GM18502 (cell line): ENCODE results near the gene PRAMEF11.
"Not testable (repeated sequence)": the region's sequence is repeated elsewhere in the genome, so short reads cannot be mapped to it uniquely, and the experiment has no call there.

ENCODE experiments used
- ATAC-seq: cut with Tn5 transposase; IDR thresholded peaks from one replicate; pipeline ENCODE4 v1.9.1; 2021; ENCODE audit warnings: mild to moderate bottlenecking; ENCODE audit not compliant: unreplicated experiment, poor library complexity

The PRAMEF11 gene

DNA sequence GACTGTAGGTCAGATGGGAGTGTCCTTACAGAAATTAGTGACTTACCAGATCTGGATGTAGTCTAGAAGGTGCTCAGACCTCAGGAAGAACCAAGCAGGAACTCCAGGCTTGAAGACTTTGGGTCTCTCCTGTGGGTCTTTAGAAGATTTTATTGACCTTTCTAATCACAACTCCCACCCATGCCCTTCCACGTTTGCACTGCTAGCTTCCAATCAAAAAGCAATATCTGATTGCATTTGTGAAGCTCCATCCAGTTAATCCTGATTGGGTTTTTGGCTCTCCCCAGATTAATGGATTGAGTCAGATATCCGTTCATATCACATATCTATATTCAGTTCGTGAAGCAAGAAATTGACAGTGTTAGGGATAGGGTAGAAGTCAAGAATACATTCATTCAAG is at the start of gene PRAMEF11:
PRAMEF11 (minus strand) TSS at position 101 of the 400 bp plus-strand sequence. CDS start 2,621 bp downstream, outside the sequence.
- ATAC-seq = not testable (repeated sequence)

DNA sequence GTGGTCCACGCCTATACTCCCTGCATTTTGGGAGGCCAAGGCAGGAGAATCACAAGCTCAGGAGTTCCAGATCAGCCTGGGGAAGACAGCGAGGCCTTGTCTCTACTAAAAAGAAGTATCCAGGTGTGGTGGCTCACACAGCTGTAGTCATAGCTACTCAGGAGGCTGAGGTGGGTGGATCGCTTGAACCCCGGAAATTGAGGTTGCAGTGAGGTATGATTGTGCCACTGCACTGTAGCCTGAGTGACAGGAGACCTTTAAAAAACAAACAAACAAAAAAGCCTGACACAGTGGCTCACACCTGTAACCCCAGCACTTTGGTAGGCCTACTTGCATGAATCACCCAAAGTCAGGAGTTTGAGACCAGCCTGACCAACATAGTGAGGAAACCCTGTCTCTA is 47.2 kb upstream of the PRAMEF11 start:
- not testable (repeated sequence) for ATAC-seq

DNA sequence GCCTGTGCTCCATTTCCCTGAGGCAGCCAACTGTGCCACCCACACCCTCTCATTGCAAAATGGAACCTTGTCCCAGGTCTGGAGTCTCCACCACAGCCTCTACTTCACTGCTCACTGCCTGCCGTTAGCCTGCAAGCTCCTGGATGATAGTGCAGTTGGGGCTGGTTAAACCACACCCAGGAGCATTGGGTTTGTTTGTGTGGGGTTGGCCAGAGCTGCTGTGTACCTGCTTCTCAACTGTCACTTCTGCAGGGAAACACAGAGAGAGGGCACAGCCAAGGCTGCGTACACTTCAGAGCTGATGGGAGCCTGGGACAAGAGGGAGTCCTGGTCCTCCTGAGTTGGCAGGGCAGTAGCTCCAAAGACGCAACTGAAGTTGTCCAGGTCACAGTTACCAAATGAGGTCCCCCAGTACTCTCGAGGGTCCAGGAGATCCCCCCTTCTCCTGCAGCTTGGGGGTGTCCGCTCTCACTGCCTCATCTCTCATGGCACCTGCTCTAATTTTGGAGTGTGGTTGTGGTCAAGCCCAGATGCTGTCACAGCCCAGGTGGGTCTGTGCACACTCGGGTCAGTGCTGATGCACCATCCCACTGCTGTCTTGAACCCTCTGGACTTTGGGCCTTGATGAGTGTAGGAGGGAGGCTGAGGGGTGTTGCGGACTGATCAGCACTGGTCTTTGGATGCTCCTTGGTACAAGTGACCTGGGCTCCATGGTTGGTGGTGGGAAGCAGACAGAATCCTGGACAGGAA is 32.1 kb upstream of the PRAMEF11 start:
- not testable (repeated sequence) for ATAC-seq

DNA sequence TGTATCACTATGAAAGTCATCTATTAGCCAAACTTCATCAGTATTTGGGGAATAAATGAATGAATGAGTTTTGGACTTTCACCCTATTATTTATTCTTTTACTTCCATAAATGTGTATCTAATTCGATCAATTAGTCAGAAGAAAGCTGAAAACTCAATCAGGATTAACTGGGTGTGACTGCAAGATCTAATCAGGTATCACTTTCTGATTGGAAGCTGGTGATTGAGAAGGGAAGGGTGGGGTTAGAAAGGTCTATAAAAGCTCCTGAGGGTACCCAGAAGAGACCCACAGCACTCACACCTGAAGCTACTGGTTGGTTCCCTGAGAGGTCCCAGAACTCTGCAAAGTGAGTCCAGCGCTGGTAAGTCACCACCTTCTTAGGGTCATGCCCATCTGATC is 25.6 kb upstream of the PRAMEF11 start, which contains the start of gene PRAMEF2:
PRAMEF2 (plus strand) TSS at position 301 of the 400 bp plus-strand sequence. CDS start 1,924 bp downstream, outside the sequence.
- ATAC-seq = not testable (repeated sequence)

DNA sequence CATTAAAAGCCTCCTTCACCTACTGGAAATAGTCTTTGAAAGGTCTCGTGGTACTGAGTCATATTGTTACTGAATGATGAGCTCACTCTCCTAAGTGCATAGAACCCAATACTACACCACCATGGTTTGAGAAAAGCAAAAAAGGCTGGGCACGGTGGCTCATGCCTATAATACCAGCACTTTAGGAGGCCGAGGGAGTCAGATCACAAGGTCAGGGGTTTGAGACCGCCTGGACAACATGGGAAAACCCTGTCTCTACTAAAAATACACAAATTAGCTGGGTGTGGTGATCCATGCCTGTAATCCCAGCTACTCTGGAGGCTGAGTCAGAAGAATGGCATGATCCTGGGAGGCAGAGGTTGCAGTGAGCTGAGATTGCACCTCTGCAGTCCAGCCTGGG is 20.6 kb upstream of the PRAMEF11 start:
- ATAC-seq = no peak

DNA sequence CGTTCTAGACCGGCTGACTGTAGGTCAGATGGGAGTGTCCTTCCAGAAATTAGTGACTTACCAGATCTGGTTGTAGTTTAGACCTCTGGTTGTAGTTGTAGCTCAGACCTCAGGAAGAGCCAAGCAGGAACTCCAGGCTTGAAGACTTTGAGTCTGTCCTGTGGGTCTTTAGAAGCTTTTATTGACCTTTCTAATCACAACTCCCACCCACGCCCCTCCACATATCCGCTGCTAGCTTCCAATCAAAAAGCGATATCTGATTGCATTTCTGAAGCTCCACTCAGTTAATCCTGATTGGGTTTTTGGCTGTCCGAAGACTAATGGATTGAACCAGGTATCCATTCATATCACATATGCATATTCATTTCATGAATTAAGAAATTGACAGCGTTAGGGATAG is 17.4 kb upstream of the PRAMEF11 start, which contains the start of gene HNRNPCL1:
HNRNPCL1 (minus strand) TSS at position 101 of the 400 bp plus-strand sequence. CDS start 431 bp downstream, outside the sequence.
- not testable (repeated sequence) for ATAC-seq

DNA sequence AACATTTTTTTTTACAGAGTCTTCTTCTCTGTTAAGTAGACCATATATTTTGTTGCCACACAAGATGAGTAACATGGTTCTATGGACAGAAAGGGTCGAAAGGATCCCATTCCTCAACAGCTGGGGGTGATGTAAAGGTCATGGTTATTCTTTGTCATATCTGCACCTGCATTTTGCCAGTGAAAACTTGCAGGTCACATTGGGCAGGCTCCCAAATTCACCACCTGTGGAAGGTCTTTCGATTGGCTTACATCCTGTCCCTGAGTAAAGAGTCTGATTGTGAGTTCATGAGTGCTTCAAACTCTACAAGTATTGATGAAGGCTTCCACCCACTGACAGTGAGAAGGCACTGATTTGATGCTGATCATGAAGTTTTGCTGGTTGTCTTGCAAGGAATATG is 2.0 kb upstream of the PRAMEF11 start:
- ATAC-seq = not testable (repeated sequence)

DNA sequence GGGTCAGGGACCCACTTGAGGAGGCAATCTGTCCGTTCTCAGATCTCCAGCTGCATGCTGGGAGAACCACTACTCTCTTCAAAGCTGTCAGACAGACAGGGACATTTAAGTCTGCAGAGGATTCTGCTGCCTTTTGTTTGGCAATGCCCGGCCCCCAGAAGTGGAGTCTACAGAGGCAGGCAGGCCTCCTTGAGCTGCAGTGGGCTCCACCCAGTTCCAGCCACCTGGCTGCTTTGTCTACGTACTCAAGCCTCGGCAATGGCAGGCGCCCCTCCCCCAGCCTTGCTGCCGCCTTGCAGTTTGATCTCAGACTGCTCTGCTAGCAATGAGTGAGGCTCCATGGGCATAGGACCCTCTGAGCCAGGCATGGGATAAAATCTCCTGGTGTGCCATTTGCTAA is 12.1 kb downstream of the PRAMEF11 start:
- ATAC-seq = not testable (repeated sequence)

DNA sequence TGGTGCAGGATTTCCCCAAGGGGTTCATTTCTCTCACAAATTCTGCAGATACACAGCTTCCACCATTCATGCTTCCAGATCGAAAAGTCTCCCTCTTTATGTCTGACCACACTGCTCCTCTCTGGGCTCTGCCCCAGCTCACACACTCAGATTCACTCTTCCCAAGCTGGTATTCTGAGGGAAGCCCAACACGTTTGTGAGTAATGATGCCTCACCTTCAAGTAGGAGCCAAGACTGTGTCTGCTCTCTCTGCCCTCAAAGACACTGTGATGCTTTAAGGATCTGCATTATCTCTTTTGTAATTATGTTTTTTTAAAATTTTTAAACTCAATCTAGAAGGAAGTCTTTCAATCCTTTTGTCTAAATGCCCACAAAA is 19.8 kb downstream of the PRAMEF11 start:
- ATAC-seq = no peak

DNA sequence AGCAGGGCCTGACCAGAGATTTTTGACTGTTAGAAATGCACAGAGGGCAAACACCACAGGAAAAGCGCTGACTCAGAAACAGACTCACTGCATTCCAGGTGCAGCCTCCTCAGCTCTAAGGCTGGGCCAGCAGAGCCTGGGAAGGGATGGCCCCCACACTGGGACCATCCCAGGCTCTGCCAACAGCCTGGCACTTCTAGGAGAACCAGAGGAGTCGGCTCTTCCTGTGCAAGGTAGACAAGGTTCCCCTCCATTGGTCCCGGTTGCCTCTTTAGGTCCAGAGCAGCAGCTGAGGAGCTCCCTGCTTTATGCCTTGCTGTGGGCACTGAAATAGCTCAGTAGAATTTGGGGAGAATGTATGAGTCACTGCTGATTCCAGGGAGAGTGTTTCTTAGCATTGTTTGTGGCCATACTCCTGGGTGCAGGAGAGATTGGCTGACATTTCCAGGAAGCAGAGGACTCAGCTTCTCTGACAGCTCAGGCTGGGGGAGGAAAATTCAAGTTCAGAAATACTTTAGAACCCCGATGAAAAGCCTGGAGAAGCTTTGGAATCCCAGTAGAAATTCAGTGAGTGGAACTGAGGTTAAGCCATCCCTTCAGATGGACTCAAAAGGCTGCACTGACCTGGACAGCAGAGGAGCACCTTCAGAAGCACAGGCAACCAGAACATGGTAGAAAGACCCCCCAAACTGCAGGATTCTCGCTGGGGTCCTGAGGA is 20.4 kb downstream of the PRAMEF11 start:
- ATAC-seq = no peak

DNA sequence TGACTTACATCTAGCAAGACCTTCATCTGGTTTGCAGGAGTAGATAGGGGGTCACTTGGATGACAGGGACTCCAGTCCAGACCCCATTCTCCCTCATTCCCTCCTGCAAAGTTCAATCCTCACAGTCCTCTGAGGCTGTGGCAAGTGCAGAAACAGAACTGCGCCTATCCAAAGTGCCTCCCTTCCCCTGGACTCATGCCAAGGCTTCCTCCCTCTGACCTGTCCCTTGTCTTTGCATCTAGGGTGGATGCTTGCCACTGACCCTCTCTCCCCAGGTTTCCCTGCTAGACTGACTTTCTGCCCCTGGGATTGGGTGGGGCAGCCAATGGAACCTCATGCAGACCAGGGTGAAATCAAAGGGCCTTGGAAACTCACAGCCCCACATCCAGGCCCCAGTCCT is 21.3 kb downstream of the PRAMEF11 start:
- ATAC-seq = no peak

DNA sequence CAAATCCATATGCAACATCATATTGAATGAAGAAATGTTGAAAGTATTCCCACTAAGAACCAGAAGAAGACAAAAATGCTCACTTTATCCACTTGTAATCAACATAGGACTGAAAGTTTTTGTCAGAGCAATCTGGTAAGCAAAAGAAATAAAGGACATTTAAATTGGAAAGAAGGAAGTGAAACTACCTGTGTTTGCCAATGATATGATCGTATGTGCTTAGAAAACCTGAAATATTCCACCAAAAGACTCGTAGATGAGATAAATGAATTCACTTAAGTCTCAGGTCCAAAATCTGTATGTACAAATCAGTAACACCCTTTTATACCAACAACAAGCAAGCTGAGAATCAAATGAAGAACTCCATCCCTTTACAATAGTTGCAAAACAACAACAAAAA is 31.5 kb downstream of the PRAMEF11 start:
- ATAC-seq = no peak

DNA sequence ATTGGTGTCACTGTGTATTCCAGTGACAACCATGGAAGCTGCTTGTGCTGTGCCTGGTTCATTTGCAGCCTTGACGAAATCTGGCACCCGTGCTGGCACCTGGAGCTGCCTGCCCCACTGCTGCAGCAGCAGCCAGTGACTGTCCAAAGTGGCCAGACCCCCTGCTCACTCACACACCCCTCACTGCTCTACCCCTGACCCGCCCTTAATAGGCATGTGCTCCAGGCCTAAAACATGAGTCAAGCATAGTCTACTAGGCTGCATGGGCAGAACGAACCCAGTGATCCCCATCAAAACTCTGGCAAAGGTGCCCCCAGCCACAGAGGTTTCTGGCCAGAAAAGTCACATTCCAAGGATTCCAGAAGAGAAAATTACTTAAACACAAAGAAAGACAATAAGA is 32.3 kb downstream of the PRAMEF11 start:
- no peak for ATAC-seq

DNA sequence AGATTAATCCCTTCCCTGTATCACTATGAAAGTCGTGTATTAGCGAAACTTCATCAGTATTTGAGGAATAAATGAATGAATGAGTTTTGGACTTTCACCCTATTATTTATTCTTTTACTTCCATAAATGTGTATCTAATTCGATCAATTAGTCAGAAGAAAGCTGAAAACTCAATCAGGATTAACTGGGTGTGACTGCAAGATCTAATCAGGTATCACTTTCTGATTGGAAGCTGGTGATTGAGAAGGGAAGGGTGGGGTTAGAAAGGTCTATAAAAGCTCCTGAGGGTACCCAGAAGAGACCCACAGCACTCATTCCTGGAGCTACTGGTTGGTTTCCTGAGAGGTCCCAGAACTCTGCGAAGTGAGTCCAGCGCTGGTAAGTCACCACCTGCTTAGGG is 40.1 kb downstream of the PRAMEF11 start, which contains the start of gene PRAMEF1:
PRAMEF1 (plus strand) TSS at position 301 of the 400 bp plus-strand sequence. CDS start 1,831 bp downstream, outside the sequence.
- ATAC-seq = not testable (repeated sequence)

DNA sequence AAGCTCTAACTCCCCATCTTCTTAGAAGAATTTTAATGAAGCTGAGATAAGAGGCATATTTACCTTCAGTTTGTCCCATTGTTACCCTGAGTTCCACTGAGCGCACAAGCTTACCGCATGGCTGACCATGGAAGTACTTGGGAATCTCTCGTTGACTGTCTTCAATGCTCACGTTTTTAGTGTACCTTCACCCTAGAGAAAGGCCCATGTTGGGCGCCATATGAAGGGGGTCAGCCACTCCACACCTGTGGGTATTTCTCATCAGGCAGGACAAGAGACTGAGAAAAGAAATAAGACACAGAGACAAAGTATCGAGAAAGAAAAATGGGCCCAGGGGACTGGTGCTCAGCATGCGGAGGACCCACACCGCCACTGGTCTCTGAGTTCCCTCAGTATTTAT is 46.5 kb downstream of the PRAMEF11 start:
- not testable (repeated sequence) for ATAC-seq

DNA sequence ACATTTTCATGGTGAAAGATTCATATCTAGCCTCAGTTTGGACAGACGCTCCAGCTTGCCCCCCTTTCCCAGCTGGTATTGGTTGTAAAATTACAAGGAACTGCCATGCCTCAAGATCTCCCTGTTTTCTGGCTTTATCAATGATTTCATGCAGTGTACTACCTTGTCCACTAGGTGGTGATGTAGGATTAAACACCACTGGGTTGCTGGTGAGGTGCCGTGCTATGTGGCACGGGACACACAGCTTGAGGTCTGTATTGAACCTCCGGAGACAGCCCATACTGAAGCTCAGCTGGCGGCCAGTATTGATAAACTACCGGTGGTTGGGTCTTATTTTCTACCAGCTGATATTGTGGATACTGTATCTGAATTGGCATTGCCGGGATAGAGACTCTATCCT is 47.4 kb downstream of the PRAMEF11 start:
- not testable (repeated sequence) for ATAC-seq

DNA sequence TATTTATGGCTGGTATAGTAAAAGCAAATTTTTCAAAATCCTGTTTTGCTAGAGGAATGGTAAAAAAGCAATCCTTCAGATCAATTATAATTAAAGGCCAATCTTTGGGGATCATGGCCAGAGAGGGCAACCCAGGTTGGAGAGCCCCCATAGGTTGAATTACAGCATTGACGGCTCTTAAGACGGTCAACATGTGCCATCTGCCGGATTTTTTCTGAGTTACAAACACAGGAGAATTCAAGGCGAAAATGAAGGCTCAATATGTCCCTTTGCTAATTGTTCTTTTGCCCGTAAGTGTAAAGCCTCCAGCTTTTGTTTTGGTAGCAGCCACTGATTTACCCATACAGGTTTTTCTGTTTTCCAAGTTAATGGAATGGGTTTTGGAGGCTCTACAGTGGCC is 49.7 kb downstream of the PRAMEF11 start:
- not testable (repeated sequence) for ATAC-seq

DNA sequence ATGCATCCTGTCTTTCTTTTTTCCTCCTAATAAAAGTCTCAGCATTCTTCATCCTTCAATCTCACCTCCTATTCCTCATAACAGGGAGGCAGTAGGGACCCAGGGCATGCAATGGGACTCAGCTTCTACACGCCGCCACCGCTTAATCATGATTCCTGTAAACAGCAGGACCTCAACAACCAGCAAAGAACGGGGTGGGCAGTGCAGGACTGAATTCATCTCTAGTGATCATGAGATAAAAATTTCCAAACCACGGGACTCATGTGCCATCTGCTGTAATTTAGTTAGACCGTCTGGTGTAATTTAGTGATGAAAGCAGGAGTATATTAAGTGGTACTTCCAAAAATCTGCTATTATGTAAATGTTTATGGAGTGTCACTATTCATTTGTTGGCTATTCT is 52.3 kb downstream of the PRAMEF11 start:
- no peak for ATAC-seq

DNA sequence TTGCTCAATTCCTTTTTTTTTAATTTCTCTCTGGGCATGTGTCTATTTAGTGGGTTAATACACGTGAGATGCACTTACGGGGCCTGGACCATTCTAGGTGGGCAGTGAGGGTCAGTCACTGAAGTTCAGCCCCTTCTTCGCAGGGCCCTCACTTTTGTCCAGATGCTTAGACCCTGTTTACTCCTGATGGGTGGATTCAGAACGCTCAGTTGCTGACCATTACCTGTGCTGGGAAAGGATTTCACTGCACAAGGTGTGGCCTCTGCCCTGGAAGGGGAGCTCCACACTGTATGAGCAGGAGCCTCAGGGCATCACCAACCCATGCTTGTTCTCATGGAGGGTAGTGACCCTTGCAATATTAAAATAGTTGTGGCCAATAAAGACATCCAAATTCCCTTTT is 53.1 kb downstream of the PRAMEF11 start:
- ATAC-seq = no peak

DNA sequence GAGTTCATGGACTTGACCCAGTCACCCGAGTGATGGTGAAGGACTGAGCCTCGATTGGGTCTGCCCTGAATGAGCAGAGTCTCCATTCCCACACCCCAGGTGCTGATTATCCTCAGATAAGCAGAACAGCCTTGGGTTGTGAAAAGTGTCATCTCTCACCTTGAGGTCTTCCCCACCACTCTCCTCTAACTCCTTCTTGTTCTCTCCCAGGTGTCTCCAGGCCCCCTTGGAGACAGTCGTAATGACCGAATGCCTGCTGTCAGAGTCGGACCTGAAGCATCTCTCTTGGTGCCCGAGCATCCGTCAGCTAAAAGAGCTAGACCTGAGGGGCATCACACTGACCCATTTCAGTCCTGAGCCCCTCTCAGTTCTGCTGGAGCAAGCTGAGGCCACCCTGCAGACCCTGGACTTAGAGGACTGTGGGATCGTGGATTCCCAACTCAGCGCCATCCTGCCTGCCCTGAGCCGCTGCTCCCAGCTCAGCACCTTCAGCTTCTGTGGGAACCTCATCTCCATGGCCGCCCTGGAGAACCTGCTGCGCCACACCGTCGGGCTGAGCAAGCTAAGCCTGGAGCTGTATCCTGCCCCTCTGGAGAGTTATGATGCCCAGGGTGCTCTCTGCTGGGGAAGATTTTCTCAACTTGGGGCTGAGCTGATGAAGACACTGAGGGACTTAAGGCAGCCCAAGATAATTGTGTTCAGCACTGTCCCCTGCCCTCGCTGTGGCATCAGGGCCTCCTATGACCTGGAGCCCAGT is 54.2 kb downstream of the PRAMEF11 start:
- ATAC-seq = no peak
